ENCODE data around the gene KMT2E. TPM values are rescaled to one million over a fixed set of nuclear protein-coding genes. Genes with fewer than 3 reads are reported as not detected.

KMT2E gene
- total and polyA plus RNA-seq, 4 experiments from 2014 or later: 109 to 244 (median 218) TPM

DNA sequence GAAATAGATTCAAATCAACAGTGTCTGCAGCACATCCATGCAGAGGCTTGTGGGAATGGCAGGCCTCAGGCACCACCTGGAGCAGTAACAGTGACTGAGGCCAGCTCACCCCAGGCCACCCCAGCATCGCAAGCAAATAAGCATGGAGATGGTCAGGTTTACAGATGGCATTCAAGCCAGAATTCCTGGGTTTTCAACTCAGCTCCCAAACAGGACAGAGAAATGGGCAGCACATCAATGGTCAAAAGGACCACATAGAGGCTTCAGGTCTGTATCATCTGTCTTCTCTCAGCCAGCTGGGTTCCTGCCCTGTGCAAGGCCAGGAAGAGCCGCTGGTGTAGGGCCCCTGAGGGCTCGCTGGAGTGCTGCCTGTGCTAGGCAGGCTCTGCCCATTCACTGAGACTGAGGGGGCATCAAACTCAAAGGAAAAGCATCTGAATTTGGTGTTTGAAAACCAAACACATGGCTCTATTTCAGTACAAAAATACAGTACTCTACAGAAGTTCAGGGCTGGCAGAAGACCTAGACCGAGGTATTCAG lies 112.5 kb downstream of the KMT2E start:
- H3K36me3 ChIP-seq (ENCODE audit: insufficient read depth, low read length): peaks cover 27% of the 10 kb centered on the region
- ChIA-PET CTCF (ENCODE audit: partially characterized antibody) (interaction anchor here (3.0 kb wide), 1 partner anchor 9 kb away, joined by 9 read pairs; no protein-coding TSS in a partner anchor), POLR2A (ENCODE audit: partially characterized antibody) (interaction anchor here (0.5 to 1.0 kb wide), 2 partner anchors 113 to 267 kb away, joined by 3 read pairs; partner anchors contain the start of gene KMT2E)

DNA sequence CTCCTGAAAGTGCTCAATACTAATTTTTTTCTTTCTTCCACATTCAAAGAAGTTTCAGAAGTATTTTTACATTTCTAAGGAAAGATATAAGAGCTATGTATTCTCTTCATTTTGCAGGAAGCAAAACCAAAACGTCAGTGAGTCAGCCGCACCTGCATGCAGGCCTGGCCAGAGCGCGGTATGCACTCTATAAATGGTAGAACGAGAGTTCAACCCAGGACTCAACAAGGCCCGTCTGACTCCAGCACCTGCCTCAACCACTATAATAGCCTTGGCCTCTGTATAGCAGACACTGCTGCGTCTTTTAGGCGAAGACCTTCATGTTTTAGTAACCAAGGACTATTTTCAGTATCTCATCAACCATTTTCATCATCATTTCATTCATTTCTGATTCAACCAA lies 113.2 kb downstream of the KMT2E start:
- Mint-ChIP-seq H3K4me3 (no peak overlapping the region), H3K4me1 (peaks cover 6 to 15% (median 11%) of the 10 kb centered on the region in 4 donors), H3K27ac (peak overlapping the region in 3 of 7 donors; percentile 3 to 16 (median 13)), H3K36me3 (peaks cover 30 to 59% of the 10 kb centered on the region in 2 donors), H3K27me3 (no peaks in the 10 kb centered on the region), H3K9me3 (peaks cover 0 to 4% (median 0%) of the 10 kb centered on the region in 8 donors)
- intact Hi-C loops (cut with micrococcal nuclease): no loop called here
- Histone ChIP-seq H3K27ac (ENCODE audit: low read depth, low read length) (no peak overlapping the region), H3K36me3 (ENCODE audit: insufficient read depth, low read length) (peaks cover 30% of the 10 kb centered on the region), H3K27me3 (ENCODE audit: insufficient read depth, low read length) (no peaks in the 10 kb centered on the region), H3K4me3 (ENCODE audit: low read length in 2 of 2) (no peak overlapping the region), H3K9me3 (ENCODE audit: control insufficient read depth in 1 of 2, low read length in 2 of 2) (no peaks in the 10 kb centered on the region), H3K4me1 (ENCODE audit: insufficient read depth, low read length) (peaks cover 6% of the 10 kb centered on the region)
- DNase-seq: no peak
- ChIA-PET POLR2A (ENCODE audit: partially characterized antibody) (no interaction called here), CTCF (ENCODE audit: partially characterized antibody) (interaction anchor here (3.0 kb wide), 1 partner anchor 10 kb away, joined by 9 read pairs; no protein-coding TSS in a partner anchor)

More for the DNA sequence above, 112.5 kb downstream of the KMT2E start:
- Mint-ChIP-seq H3K4me3 (no peak overlapping the region), H3K4me1 (peaks cover 7 to 21% (median 14%) of the 10 kb centered on the region in 4 donors), H3K27me3 (no peaks in the 10 kb centered on the region), H3K27ac (peak overlapping the region in 1 of 7 donors; percentile 29), H3K9me3 (peaks cover 0 to 4% (median 0%) of the 10 kb centered on the region in 8 donors), H3K36me3 (peaks cover 26 to 56% of the 10 kb centered on the region in 2 donors)
- intact Hi-C loops (cut with micrococcal nuclease): no loop called here
- Histone ChIP-seq H3K27ac (ENCODE audit: low read depth, low read length) (no peak overlapping the region), H3K27me3 (ENCODE audit: insufficient read depth, low read length) (no peaks in the 10 kb centered on the region), H3K4me3 (ENCODE audit: low read length in 2 of 2) (no peak overlapping the region), H3K9me3 (ENCODE audit: control insufficient read depth in 1 of 2, low read length in 2 of 2) (no peaks in the 10 kb centered on the region), H3K4me1 (ENCODE audit: insufficient read depth, low read length) (peaks cover 6% of the 10 kb centered on the region)
- DNase-seq: no peak

DNA sequence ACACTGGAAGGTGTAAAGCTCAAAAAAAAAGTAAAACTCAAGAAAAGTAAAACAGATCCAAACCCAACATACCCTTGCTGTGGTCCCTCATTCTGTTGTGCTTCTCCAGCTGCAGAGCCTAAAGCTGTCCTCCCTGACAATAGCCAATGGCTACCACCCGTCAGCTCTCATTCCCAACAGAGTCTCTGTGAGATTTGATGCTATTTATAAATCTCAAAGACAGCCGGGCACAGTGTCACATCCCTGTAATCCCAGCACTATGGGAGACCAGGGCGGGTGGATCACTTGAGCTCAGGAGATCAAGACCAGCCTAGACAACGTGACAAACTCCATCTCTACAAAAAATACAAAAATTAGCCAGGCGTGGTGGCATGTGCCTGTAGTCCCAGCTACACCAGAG lies 116.0 kb downstream of the KMT2E start:
- no peak for DNase-seq
- Mint-ChIP-seq H3K36me3 (peaks cover 32 to 63% of the 10 kb centered on the region in 2 donors), H3K9me3 (peaks cover 0 to 1% (median 0%) of the 10 kb centered on the region in 8 donors), H3K27ac (peak overlapping the region in 3 of 7 donors; percentile 15 to 42 (median 28)), H3K4me3 (no peak overlapping the region), H3K4me1 (peaks cover 8 to 17% (median 12%) of the 10 kb centered on the region in 4 donors), H3K27me3 (no peaks in the 10 kb centered on the region)
- intact Hi-C loops (cut with micrococcal nuclease): no loop called here
- no peaks in the 10 kb centered on the region for H3K9me3 ChIP-seq (ENCODE audit: control insufficient read depth in 1 of 2, low read length in 2 of 2)
- POLR2A ChIA-PET (ENCODE audit: partially characterized antibody): no interaction called here
- peaks cover 42% of the 10 kb centered on the region for H3K36me3 ChIP-seq (ENCODE audit: insufficient read depth, low read length)
- H3K4me1 ChIP-seq (ENCODE audit: insufficient read depth, low read length): peaks cover 6% of the 10 kb centered on the region
- CTCF ChIA-PET (ENCODE audit: partially characterized antibody): interaction anchor here (0.7 to 2.0 kb wide), 3 partner anchors 16 to 148 kb away, joined by 3 to 5 read pairs (median 3); no protein-coding TSS in a partner anchor
- H3K27me3 ChIP-seq (ENCODE audit: insufficient read depth, low read length): no peaks in the 10 kb centered on the region
- no peak overlapping the region for H3K27ac ChIP-seq (ENCODE audit: low read depth, low read length)
- H3K4me3 ChIP-seq (ENCODE audit: low read length in 2 of 2): no peak overlapping the region

DNA sequence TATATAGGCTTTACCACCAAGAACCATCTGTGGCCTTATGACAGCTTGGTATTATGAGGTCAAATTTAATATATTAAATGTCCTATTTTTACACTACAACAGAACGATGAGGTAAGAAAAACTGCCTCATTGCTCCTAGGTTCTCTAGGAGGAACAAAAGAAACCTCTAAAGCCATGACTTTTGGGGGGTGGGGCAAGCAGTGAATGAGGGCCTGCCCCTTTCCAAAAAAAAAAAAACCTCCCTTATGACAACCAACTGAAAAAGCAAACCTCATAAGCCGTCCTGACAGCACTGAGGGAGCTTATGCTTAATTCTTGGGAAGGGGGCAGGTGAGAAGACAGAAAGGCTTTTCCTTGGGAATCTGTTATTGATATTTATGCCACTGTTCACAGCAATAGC lies 116.6 kb downstream of the KMT2E start:
- CTCF ChIA-PET (ENCODE audit: partially characterized antibody): interaction anchor here (0.5 to 2.0 kb wide), 4 partner anchors 10 to 214 kb away, joined by 3 to 5 read pairs (median 4); no protein-coding TSS in a partner anchor
- Histone ChIP-seq H3K36me3 (ENCODE audit: insufficient read depth, low read length) (peaks cover 37% of the 10 kb centered on the region), H3K27me3 (ENCODE audit: insufficient read depth, low read length) (no peaks in the 10 kb centered on the region), H3K4me3 (ENCODE audit: low read length in 2 of 2) (no peak overlapping the region), H3K27ac (ENCODE audit: low read depth, low read length) (no peak overlapping the region), H3K9me3 (ENCODE audit: control insufficient read depth in 1 of 2, low read length in 2 of 2) (no peaks in the 10 kb centered on the region), H3K4me1 (ENCODE audit: insufficient read depth, low read length) (peaks cover 6% of the 10 kb centered on the region)
- Mint-ChIP-seq H3K4me3 (no peak overlapping the region), H3K4me1 (peaks cover 9 to 17% (median 13%) of the 10 kb centered on the region in 4 donors), H3K27ac (peak overlapping the region in 1 of 7 donors; percentile 42), H3K27me3 (no peaks in the 10 kb centered on the region), H3K9me3 (peaks cover 0 to 1% (median 0%) of the 10 kb centered on the region in 8 donors), H3K36me3 (peaks cover 32 to 59% of the 10 kb centered on the region in 2 donors)
- POLR2A ChIA-PET (ENCODE audit: partially characterized antibody): no interaction called here
- DNase-seq: no peak
- intact Hi-C loops (cut with micrococcal nuclease): no loop called here

DNA sequence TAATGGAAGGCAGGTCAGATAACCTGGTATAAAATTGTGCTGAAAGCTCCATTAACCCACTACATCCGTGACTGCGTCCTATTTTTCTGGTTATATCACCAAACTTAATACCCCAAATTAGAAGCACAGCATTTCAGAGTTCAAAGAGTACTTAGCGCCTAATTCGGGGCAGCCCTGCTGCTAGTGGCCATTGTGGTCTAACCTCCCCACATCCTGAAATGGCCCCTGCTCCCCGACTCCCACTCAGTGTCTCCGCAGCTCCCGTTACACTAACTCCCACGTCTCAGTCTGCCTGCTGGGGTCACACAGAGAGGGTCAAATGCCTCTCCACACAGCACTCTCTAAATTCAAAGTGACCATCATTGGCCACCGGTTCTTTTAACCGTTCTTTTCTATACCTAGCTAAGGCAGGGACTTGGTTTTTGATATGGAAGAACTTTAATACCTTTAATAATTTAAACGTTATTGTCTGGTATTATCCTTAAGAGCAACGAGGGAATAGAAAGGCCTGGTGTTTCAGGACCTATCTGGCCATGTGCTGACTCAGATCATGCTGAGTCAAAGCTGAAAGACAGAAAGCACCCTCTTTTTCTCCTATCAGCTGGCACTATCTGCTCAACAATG lies 117.1 kb downstream of the KMT2E start:
- no peak for DNase-seq
- H3K9me3 ChIP-seq (ENCODE audit: control insufficient read depth in 1 of 2, low read length in 2 of 2): no peaks in the 10 kb centered on the region
- H3K27me3 ChIP-seq (ENCODE audit: insufficient read depth, low read length): no peaks in the 10 kb centered on the region
- intact Hi-C loops (cut with micrococcal nuclease): no loop called here
- no peak overlapping the region for H3K4me3 ChIP-seq (ENCODE audit: low read length in 2 of 2)
- ChIA-PET POLR2A (ENCODE audit: partially characterized antibody) (interaction anchor here (0.7 kb wide), 1 partner anchor 21 kb away, joined by 3 read pairs; no protein-coding TSS in a partner anchor), CTCF (ENCODE audit: partially characterized antibody) (interaction anchor here (0.5 to 2.0 kb wide), 3 partner anchors 10 to 214 kb away, joined by 3 to 5 read pairs (median 4); no protein-coding TSS in a partner anchor)
- Mint-ChIP-seq H3K4me1 (peaks cover 9 to 17% (median 13%) of the 10 kb centered on the region in 4 donors), H3K27ac (peak overlapping the region in 5 of 7 donors; percentile 55 to 91 (median 83)), H3K36me3 (peaks cover 26 to 54% of the 10 kb centered on the region in 2 donors), H3K9me3 (peaks cover 0 to 1% (median 0%) of the 10 kb centered on the region in 8 donors), H3K27me3 (no peaks in the 10 kb centered on the region), H3K4me3 (peak overlapping the region in 1 of 8 donors; percentile 31)
- peaks cover 6% of the 10 kb centered on the region for H3K4me1 ChIP-seq (ENCODE audit: insufficient read depth, low read length)
- H3K36me3 ChIP-seq (ENCODE audit: insufficient read depth, low read length): peaks cover 31% of the 10 kb centered on the region
- H3K27ac ChIP-seq (ENCODE audit: low read depth, low read length): no peak overlapping the region

DNA sequence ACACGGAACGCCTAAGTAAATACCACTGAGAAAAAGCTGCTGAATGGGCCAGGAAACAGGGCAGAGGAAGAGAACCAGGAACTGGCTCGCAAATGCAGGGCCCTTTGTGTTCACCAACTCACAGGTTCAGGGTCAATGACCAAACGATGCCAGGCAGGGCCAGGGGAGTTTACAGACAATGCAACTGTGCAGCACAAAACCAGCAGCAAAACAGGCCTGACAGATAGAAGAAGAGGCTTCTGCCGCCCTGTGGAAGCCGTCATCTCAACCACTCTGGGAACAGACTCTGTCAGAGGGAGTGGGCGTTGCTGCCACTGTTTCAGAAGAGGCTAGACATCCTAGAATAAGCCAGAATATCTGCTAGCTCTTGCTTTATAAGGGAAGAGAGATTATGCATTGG lies 117.9 kb downstream of the KMT2E start:
- Histone ChIP-seq H3K27ac (ENCODE audit: low read depth, low read length) (no peak overlapping the region), H3K4me1 (ENCODE audit: insufficient read depth, low read length) (peaks cover 6% of the 10 kb centered on the region), H3K27me3 (ENCODE audit: insufficient read depth, low read length) (no peaks in the 10 kb centered on the region), H3K4me3 (ENCODE audit: low read length in 2 of 2) (no peak overlapping the region), H3K9me3 (ENCODE audit: control insufficient read depth in 1 of 2, low read length in 2 of 2) (no peaks in the 10 kb centered on the region), H3K36me3 (ENCODE audit: insufficient read depth, low read length) (peaks cover 29% of the 10 kb centered on the region)
- Mint-ChIP-seq H3K36me3 (peaks cover 29 to 53% of the 10 kb centered on the region in 2 donors), H3K4me1 (peaks cover 11 to 20% (median 18%) of the 10 kb centered on the region in 4 donors), H3K27me3 (no peaks in the 10 kb centered on the region), H3K27ac (peak overlapping the region in 5 of 7 donors; percentile 6 to 82 (median 22)), H3K9me3 (peaks cover 0 to 1% (median 0%) of the 10 kb centered on the region in 8 donors), H3K4me3 (peak overlapping the region in 1 of 8 donors; percentile 13)
- POLR2A ChIA-PET (ENCODE audit: partially characterized antibody): interaction anchor here (0.7 kb wide), 1 partner anchor 22 kb away, joined by 3 read pairs; no protein-coding TSS in a partner anchor
- CTCF ChIA-PET (ENCODE audit: partially characterized antibody): interaction anchor here (1.0 kb wide), 1 partner anchor 9 kb away, joined by 3 read pairs; no protein-coding TSS in a partner anchor
- DNase-seq: no peak
- intact Hi-C loops (cut with micrococcal nuclease): no loop called here

DNA sequence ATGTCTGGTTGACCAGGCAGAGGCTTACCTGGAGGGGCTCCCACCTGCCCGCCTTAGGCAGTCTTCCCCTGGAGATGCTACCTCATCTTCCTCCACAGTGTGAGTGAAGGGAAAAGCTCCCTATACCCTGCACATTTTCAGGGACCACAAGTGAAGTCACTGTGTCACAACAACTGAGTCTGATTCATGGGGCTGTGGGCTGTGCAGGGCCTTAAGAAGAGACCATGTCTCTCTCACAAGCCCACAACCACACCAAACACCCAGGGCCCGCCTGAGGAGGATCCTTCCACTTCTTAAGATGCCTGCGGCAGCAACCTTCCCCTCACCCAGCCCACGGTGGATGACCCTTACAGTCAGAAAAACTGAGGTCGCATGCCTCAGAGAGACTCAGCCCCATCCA lies 118.3 kb downstream of the KMT2E start:
- DNase-seq: no peak
- no peaks in the 10 kb centered on the region for H3K27me3 ChIP-seq (ENCODE audit: insufficient read depth, low read length)
- no peaks in the 10 kb centered on the region for H3K27me3 Mint-ChIP-seq
- peaks cover 25% of the 10 kb centered on the region for H3K36me3 ChIP-seq (ENCODE audit: insufficient read depth, low read length)
- H3K36me3 Mint-ChIP-seq: peaks cover 30 to 53% of the 10 kb centered on the region in 2 donors
- H3K9me3 ChIP-seq (ENCODE audit: control insufficient read depth in 1 of 2, low read length in 2 of 2): no peaks in the 10 kb centered on the region
- peaks cover 6% of the 10 kb centered on the region for H3K4me1 ChIP-seq (ENCODE audit: insufficient read depth, low read length)
- intact Hi-C loops (cut with micrococcal nuclease): no loop called here
- ChIA-PET CTCF (ENCODE audit: partially characterized antibody) (no interaction called here), POLR2A (ENCODE audit: partially characterized antibody) (no interaction called here)
- H3K9me3 Mint-ChIP-seq: peaks cover 0 to 1% (median 0%) of the 10 kb centered on the region in 8 donors
- peaks cover 14 to 22% (median 19%) of the 10 kb centered on the region in 4 donors for H3K4me1 Mint-ChIP-seq
- H3K4me3 Mint-ChIP-seq: no peak overlapping the region
- H3K27ac ChIP-seq (ENCODE audit: low read depth, low read length): no peak overlapping the region
- H3K27ac Mint-ChIP-seq: peak overlapping the region in 1 of 7 donors; percentile 18
- H3K4me3 ChIP-seq (ENCODE audit: low read length in 2 of 2): no peak overlapping the region

All from CD4-positive, alpha-beta memory T cell (primary cell).